ENCODE data around the gene ADGRL3. TPM values are rescaled to one million over a fixed set of nuclear protein-coding genes. Genes with fewer than 3 reads are reported as not detected.

ADGRL3 gene
- 3.7 TPM for total RNA-seq
- long read RNA-seq, result 0 reads

- peak; percentile 68 for DNase-seq (ENCODE audit: missing footprints)
- intact Hi-C loops (cut with DNase I), result no loop called here
- ATAC-seq, result peak; percentile 63
Measured at GRCh38 chr4:61200187-61200915, at the start of gene ADGRL3. TSS of gene ADGRL3 (plus strand) at chr4:61200326.

- intact Hi-C loops (cut with DNase I), result no loop called here
- ATAC-seq, result no peak
- DNase-seq (ENCODE audit: missing footprints), result no peak
Measured at GRCh38 chr4:61152433-61152832, 47.7 kb upstream of the ADGRL3 start.

DNA sequence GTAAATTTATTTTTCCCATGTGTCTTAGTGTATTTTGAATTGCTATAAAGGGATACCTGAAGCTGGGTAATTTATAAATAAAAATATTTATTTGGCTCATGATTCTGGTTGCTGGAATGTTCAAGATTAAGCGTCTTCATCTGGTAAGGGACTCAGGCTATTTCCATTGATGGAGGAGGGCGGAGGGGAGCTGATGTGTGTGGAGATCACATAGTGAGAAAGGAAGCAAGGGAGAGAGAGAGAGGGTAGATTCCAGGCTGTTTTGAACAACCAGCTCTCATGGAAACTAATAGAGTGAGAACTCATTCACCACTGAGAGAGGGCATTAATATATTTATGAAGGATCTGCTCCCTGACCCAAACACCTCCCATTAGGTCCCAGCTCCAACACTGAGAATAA is 39.6 kb upstream of the ADGRL3 start:
- DNase-seq (ENCODE audit: missing footprints) (no peak), ATAC-seq (no peak)
- intact Hi-C loops (cut with DNase I), result no loop called here

GRCh38 chr4:61162116-61162515 is 38.0 kb upstream of the ADGRL3 start:
- no peak for ATAC-seq
- intact Hi-C loops (cut with DNase I), result no loop called here

GRCh38 chr4:61173799-61174198 is 26.3 kb upstream of the ADGRL3 start:
- intact Hi-C loops (cut with DNase I), result no loop called here
- DNase-seq (ENCODE audit: missing footprints) (no peak), ATAC-seq (no peak)

More at GRCh38 chr4:61162116-61162515, 38.0 kb upstream of the ADGRL3 start:
- DNase-seq (ENCODE audit: missing footprints), result no peak

GRCh38 chr4:61175495-61175894 is 24.6 kb upstream of the ADGRL3 start:
- no peak for ATAC-seq
- intact Hi-C loops (cut with DNase I), result no loop called here
- no peak for DNase-seq (ENCODE audit: missing footprints)

- intact Hi-C loops (cut with DNase I), result no loop called here
- ATAC-seq (no peak), DNase-seq (ENCODE audit: missing footprints) (no peak)
Measured at GRCh38 chr4:61177367-61177766, 22.8 kb upstream of the ADGRL3 start.

DNA sequence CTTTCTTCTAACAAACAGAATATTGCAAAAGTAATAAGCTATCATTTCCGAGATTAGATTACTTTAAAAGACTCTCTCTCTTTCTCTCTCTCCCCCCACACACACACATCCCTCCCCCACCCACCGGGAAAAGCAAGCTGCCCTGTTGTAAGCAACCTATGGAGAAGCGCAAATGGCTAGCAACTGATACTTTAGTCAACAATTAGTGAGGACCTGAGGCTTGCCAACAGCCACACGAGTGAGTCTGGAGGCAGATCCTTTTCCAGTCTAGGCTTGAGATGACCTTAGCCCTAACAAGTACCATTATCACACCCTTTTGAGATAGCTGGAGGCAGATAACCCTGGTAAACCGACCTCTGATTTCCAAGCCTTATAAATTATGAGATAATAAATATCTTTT is 19.7 kb upstream of the ADGRL3 start:
- DNase-seq (ENCODE audit: missing footprints) (no peak), ATAC-seq (no peak)
- intact Hi-C loops (cut with DNase I), result no loop called here

DNA sequence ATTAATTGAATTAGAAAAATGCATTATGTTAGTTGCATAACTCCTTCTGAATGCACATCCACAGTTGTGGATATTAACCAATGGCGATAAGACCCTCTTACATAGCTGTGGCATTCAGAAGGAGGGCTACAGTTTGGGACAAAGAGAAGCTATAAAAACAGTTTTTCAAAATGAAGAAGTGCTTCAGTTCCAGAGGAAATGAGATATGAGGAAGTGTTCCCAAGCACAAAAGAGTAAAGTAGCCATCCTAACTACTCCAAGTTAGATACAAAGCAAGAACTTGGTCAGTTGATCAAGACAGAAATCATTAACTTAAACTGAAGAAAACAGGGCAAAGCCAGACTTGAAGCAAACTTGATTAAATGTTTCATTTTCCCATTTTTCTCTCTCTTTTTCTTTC is 17.2 kb upstream of the ADGRL3 start:
- intact Hi-C loops (cut with DNase I), result no loop called here
- no peak for ATAC-seq
- DNase-seq (ENCODE audit: missing footprints), result no peak

GRCh38 chr4:61185288-61185687 is 14.8 kb upstream of the ADGRL3 start:
- DNase-seq (ENCODE audit: missing footprints) (no peak), ATAC-seq (no peak)
- intact Hi-C loops (cut with DNase I), result no loop called here

GRCh38 chr4:61192392-61192791 is 7.7 kb upstream of the ADGRL3 start:
- DNase-seq (ENCODE audit: missing footprints) (no peak), ATAC-seq (no peak)
- intact Hi-C loops (cut with DNase I), result no loop called here

DNA sequence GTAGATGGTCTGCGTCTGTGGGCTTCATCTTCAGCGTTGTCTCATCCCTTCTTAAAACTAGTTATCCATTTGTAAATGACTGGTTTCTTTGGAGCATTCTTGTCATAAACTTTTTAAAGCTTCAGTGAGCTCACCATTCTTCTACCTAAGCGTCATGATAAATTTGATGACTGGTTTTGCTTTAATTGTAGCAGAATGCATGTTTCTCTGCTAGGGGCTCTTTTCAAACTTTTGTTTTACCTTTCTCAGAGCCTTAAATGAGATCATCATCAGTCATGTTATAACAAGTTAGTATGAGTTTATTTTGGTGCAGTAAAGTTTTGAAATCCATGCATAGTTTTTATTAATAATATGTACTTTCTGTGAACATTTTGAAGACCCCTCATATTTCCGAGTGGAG is 6.3 kb upstream of the ADGRL3 start:
- DNase-seq (ENCODE audit: missing footprints) (no peak), ATAC-seq (no peak)
- intact Hi-C loops (cut with DNase I), result no loop called here

DNA sequence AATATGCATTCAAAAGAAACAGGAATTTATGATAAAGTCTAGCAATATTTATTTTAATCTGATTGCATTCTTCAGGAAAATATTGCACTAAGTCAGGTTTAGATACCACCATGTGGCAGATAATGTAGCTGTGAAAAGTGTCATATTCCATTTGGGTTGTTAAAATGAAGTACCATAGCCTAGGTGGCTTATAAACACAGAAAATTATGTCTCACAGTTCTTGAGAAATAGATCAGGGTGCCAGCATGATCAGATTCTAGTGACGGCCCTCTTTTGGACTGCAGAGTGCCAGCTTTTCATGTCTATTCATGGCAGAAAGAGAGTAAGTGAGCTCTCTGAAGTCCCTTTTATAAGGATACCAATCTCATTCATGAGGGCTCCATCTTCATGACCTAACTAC is 5.6 kb upstream of the ADGRL3 start:
- intact Hi-C loops (cut with DNase I), result no loop called here
- DNase-seq (ENCODE audit: missing footprints) (no peak), ATAC-seq (no peak)

- intact Hi-C loops (cut with DNase I), result no loop called here
- no peak for DNase-seq (ENCODE audit: missing footprints)
- no peak for ATAC-seq
Measured at GRCh38 chr4:61195101-61195500, 5.0 kb upstream of the ADGRL3 start.

DNA sequence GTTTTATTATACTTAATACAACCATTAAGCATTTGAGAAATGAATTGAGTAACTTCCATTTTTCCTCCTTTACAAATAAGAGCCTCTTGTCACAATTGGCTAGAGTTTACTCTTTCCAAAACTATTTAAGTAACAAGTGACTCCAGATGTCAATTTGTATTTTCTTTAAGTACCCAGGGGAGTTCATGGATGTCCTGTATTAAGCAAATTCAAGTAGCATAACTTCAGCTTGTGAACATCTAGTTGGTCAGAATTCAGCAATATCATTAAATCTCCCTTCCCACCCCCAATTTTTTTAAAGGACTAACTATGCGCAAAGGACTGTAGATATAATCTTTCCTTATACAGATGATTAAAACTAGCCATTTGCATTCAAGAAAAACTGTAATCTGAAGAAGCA is 1.4 kb upstream of the ADGRL3 start:
- DNase-seq (ENCODE audit: missing footprints) (no peak), ATAC-seq (no peak)
- intact Hi-C loops (cut with DNase I), result no loop called here

DNA sequence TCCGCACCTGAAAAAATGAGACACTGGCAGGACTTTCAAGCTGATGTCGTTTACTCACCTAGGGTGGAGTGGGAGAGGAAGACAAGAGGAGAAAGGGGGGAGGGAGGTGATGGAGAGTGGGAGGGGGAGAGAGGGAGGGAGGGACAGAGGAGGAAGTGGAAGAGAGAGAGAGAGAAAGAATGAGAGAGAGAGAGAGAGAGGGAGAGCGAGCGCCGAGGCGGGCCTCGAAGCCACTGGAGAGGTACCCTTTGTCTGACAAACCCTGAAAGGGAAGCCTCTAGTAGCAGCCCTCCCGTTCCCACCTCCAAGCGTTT is 296 bp upstream of the ADGRL3 start:
- DNase-seq (ENCODE audit: missing footprints) (peak; percentile 57), ATAC-seq (no peak)
- intact Hi-C loops (cut with DNase I), result no loop called here

GRCh38 chr4:61200916-61201526 is 895 bp downstream of the ADGRL3 start:
- DNase-seq (ENCODE audit: missing footprints) (peak; percentile 58), ATAC-seq (peak; percentile 58)
- intact Hi-C loops (cut with DNase I), result no loop called here

DNA sequence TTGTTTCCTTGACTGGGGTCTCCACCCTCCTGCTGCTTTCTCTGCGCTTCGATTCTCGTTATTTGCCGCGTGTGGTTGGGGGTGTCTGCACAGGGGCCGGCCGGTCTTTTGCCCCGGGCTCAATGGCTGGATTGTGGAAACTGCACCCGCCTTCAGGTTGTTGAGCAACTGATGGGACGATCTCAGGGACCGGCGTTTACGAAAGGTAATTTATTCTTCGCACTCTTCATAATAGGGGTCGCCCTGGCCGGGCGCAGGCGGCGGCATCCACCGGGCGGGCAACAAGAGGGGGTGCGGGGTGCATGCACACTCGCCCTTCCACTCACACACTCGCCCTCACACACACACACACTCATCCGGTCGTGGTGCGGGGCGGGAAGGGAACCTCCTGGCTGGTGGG is 1.4 kb downstream of the ADGRL3 start:
- no peak for DNase-seq (ENCODE audit: missing footprints)
- ATAC-seq, result peak; percentile 8
- intact Hi-C loops (cut with DNase I), result no loop called here

DNA sequence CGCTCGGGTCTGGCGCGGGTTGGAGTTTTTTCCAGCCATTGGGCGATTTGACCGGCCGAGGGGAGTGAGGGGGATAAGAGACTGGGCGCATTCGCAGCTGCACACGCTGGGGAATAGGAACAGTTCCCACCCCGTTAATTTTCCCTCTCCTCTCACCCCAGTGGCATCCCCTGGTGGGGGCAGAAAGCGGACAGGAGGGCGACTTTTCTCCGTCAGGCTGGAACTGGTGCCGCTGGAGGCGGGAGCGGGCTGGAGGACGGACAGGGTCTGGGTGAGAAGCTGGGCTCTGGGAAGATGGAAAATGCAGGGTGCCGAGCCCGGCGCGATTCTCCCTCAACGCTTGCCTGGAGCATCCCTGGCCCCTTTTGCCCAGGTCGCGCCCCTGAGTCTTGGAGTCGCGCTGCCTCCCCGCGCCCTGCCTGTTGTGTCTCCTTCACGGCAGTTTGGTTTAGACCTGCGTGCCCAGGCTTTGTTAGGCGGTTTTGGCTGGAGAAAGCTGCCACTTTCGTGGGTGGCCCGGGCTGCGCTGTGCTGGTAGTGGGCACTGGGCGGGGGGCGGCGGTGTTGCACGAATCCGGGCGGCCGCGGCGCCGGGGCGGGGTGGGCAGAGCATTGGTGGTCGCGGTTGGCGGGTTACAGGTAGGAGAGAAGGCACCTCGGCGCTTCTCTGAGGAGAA is 2.0 kb downstream of the ADGRL3 start:
- intact Hi-C loops (cut with DNase I), result no loop called here
- DNase-seq (ENCODE audit: missing footprints) (peak; percentile 63), ATAC-seq (peak; percentile 32)

DNA sequence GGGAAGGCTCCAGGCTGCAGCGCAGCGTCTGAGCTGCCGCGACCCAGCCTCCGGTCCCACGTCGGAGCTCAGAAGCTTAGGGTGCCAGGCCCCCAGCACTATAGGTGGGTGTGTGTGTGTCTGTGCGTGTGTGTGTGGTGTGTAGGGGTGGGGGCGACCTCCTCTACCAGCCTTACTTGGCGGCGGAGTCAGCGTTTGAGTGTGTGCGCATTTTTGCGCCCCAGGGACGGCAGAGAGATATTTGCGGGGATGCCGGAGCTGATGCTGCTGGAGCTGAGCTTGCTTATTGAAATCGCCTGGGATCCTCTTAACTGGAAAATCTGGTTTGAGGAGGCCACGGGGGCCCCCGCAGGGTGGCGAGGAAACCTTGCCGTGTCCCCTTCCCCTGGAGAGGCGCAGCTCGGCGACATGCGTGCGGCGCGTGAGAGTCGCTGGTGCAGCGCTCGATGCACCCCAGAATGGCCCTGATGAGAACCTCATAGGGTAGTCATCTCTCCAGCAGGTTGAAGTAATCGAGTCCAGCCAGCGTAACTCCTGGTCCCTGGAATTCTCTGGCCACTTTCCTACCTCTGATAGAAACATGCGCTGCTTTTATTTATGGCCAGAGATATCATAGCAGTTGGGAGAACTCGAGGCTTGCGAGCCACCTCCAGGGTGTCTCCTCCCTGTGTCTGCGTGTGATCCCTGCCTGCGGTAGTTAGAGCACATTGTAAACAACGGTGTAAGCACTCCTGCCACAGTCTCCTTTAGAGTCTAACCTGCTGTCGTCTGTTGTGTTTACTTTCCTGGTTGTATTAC is 2.7 kb downstream of the ADGRL3 start:
- intact Hi-C loops (cut with DNase I), result no loop called here
- peak; percentile 18 for ATAC-seq
- no peak for DNase-seq (ENCODE audit: missing footprints)
